ENCODE measurements around the gene SLC12A7. TPM values are rescaled to one million over a fixed set of nuclear protein-coding genes. Genes with fewer than 3 reads are reported as not detected.

SLC12A7 gene
- total and polyA plus RNA-seq, 2 of the 13 experiments (the other 11 are each of a cell fraction or from before 2014, with no cell fraction given), result 14.0 to 18.5 TPM

DNA sequence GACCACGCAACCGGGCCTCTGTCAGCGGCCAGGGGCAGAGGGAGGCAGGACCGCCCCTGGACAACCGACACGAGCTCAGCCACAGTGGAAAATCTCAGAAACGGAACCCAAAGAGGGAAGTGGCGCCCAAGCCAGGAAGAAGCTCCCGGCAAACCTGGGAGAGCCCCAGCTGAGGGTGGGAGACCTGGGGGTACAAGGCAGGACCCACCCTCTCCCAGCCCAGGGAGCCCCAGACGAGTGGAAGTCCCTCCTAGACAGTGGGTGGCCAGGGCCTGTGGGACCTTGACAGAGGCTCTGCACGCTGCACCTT is 3.0 kb downstream of the SLC12A7 start:
- FAIRE-seq, result no peak
- H3K9ac ChIP-seq (ENCODE audit: insufficient read depth, low read depth, low read length), result no peak overlapping the region

More for the DNA sequence above, 3.0 kb downstream of the SLC12A7 start:
- in situ Hi-C loops (cut with HindIII; ENCODE audit: extremely low pct_ligation_motif_present, low pct_unique_long_range_greater_than_20kb) (loop anchor here (5.0 kb wide), 1 partner anchor 33 kb away; no protein-coding TSS in a partner anchor), intact Hi-C loops (cut with micrococcal nuclease; ENCODE audit: unreplicated experiment) (no loop called here)
- no peak for DNase-seq (ENCODE audit: low spot score)
- TF ChIP-seq ZNF124 (CRISPR knock-in tag; IDR thresholded peaks at IDR 0.05) (no peak), ZNF597 (CRISPR knock-in tag; IDR thresholded peaks at IDR 0.05) (no peak), ZNF782 (CRISPR knock-in tag; IDR thresholded peaks at IDR 0.05; ENCODE audit: borderline replicate concordance) (no peak), ZNF224 (CRISPR knock-in tag; IDR thresholded peaks at IDR 0.05) (no peak), ZNF292 (CRISPR knock-in tag; IDR thresholded peaks at IDR 0.05; ENCODE audit: borderline replicate concordance, low read depth) (no peak), AGO2 (optimal IDR thresholded peaks at IDR 0.05; ENCODE audit: low read depth, low read length) (peak; percentile 41), STAT5B (CRISPR knock-in tag; IDR thresholded peaks at IDR 0.05) (no peak), RBFOX2 (IDR thresholded peaks at IDR 0.05; ENCODE audit: low read depth, low read length) (peak; percentile 19; the same call in 1 of the 2 replicates), ZNF720 (CRISPR knock-in tag; IDR thresholded peaks at IDR 0.05) (no peak), CCDC6 (CRISPR knock-in tag; IDR thresholded peaks at IDR 0.05) (no peak), HINFP (CRISPR knock-in tag; IDR thresholded peaks at IDR 0.05; ENCODE audit: low read depth) (no peak), ZNF501 (CRISPR knock-in tag; IDR thresholded peaks at IDR 0.05) (no peak), KLF12 (CRISPR knock-in tag; IDR thresholded peaks at IDR 0.05; ENCODE audit: borderline replicate concordance) (no peak), ESRRA (CRISPR knock-in tag; IDR thresholded peaks at IDR 0.05; ENCODE audit: low read depth) (no peak)
- Histone ChIP-seq H3K4me1 (ENCODE audit: insufficient read depth, low read length) (peaks cover 80% of the 10 kb centered on the region), H3K36me3 (replicated peaks in 1 of 2; ENCODE audit: control insufficient read depth in 1 of 2, insufficient read depth in 2 of 2, low read length in 2 of 2) (no peaks in the 10 kb centered on the region), H3K4me2 (ENCODE audit: low read depth, low read length) (no peak overlapping the region), H3K4me3 (replicated peaks in 1 of 3; ENCODE audit: insufficient read depth in 1 of 3, low read depth in 2 of 3, low read length in 3 of 3) (no peak overlapping the region), H3K9me3 (ENCODE audit: low read length) (no peaks in the 10 kb centered on the region), H3K27ac (ENCODE audit: extremely low read length, insufficient read depth, low read length) (peak overlapping the region; percentile 98), H3K27me3 (ENCODE audit: control insufficient read depth in 1 of 2, insufficient read depth in 2 of 2, low read length in 2 of 2) (peaks cover 6 to 14% of the 10 kb centered on the region in 2 experiments; a peak in 4 of 5 replicates), H2AFZ (ENCODE audit: low read length) (no peak overlapping the region), H3K79me2 (ENCODE audit: insufficient read depth, low read length) (peaks cover 47% of the 10 kb centered on the region), H4K20me1 (ENCODE audit: insufficient read depth, low read length) (no peaks in the 10 kb centered on the region)
- CTCF ChIA-PET (ENCODE audit: low intra/inter-chr PET ratio, low total read pairs), result no interaction called here
- no TSS peak for BruUV-seq (replicated peaks)
- ATAC-seq, result no peak
- POLR2A ChIA-PET, result interaction anchor here (1.3 to 6.0 kb wide), 3 partner anchors 10 to 74 kb away, joined by 3 to 200 read pairs (median 91); no protein-coding TSS in a partner anchor
- no CpG with 5 or more reads among the region's 11 CpGs for WGBS (ENCODE audit: low lambda C conversion rate)
